H9 (cell line): ENCODE results near the gene USP3. TPM values are rescaled to one million over a fixed set of nuclear protein-coding genes. Genes with fewer than 3 reads are reported as not detected.

Source experiments
- DNase-seq: peaks from one replicate; pipeline ENCODE4 v3.0.0-alpha.2; 2017
- H2AFZ ChIP-seq: one replicate; pipeline ENCODE4 v1.6.1; 2013; ENCODE audit warnings: mild to moderate bottlenecking, low read length, control low read depth, moderate library complexity
- H2AK5ac ChIP-seq: 2 replicates; pipeline ENCODE4 v1.6.1; 2013; ENCODE audit warnings: low read length, control low read depth, mixed read lengths; ENCODE audit not compliant: insufficient read length
- H2BK120ac ChIP-seq: one replicate; pipeline ENCODE4 v1.6.1; 2013; ENCODE audit warnings: low read depth, mild to moderate bottlenecking, low read length, control low read depth, inconsistent platforms; ENCODE audit not compliant: poor library complexity, severe bottlenecking
- H2BK12ac ChIP-seq: 2 replicates; pipeline ENCODE4 v1.6.1; 2013; ENCODE audit warnings: low read length, control low read depth, mixed read lengths, low read depth; ENCODE audit not compliant: insufficient read length
- H2BK15ac ChIP-seq: 2 replicates; pipeline ENCODE4 v1.6.1; 2013; ENCODE audit warnings: low read depth, low read length, control low read depth
- H2BK20ac ChIP-seq: one replicate; pipeline ENCODE4 v1.6.1; 2013; ENCODE audit warnings: low read depth, mild to moderate bottlenecking, low read length, control low read depth, inconsistent platforms; ENCODE audit not compliant: poor library complexity, severe bottlenecking
- H2BK5ac ChIP-seq: 2 replicates; pipeline ENCODE4 v1.6.1; 2013; ENCODE audit warnings: low read length, control low read depth, mixed read lengths; ENCODE audit not compliant: insufficient read length
- H3K14ac ChIP-seq: 2 replicates; pipeline ENCODE4 v1.6.1; 2013; ENCODE audit warnings: low read length, control low read depth; ENCODE audit not compliant: insufficient read depth
- H3K18ac ChIP-seq: 2 replicates; pipeline ENCODE4 v1.6.1; 2013; ENCODE audit warnings: low read depth, mild to moderate bottlenecking, mixed read lengths, low read length, control low read depth; ENCODE audit not compliant: insufficient read length
- H3K23ac ChIP-seq: 2 replicates; pipeline ENCODE4 v1.6.1; 2013; ENCODE audit warnings: low read length, control low read depth, mixed read lengths, low read depth; ENCODE audit not compliant: insufficient read length
- H3K23me2 ChIP-seq: 2 replicates; pipeline ENCODE4 v1.6.1; 2013; ENCODE audit warnings: low read depth, mild to moderate bottlenecking, mixed read lengths, low read length, control low read depth; ENCODE audit not compliant: insufficient read length, poor library complexity, severe bottlenecking
- H3K27ac ChIP-seq: 2 replicates; pipeline ENCODE4 v1.5.1; 2013; ENCODE audit warnings: low read length, control low read depth, mixed read lengths, low read depth; ENCODE audit not compliant: insufficient read length
- H3K27me3 ChIP-seq: 2 replicates; pipeline ENCODE4 v1.6.1; 2013; ENCODE audit warnings: low read length, control low read depth, inconsistent platforms; ENCODE audit not compliant: insufficient read depth
- H3K4ac ChIP-seq: 2 replicates; pipeline ENCODE4 v1.6.1; 2013; ENCODE audit warnings: low read depth, mild to moderate bottlenecking, control low read depth, inconsistent platforms, low read length, moderate library complexity
- H3K4me1 ChIP-seq: 2 replicates; pipeline ENCODE4 v1.6.1; 2013; ENCODE audit warnings: low read length, control low read depth, inconsistent platforms; ENCODE audit not compliant: insufficient read depth
- H3K4me2 ChIP-seq: 2 replicates; pipeline ENCODE4 v1.6.1; 2013; ENCODE audit warnings: low read length, control low read depth, mixed read lengths; ENCODE audit not compliant: insufficient read length, insufficient read depth
- H3K56ac ChIP-seq: 2 replicates; pipeline ENCODE4 v1.6.1; 2013; ENCODE audit warnings: low read depth, mild to moderate bottlenecking, mixed read lengths, low read length, control low read depth; ENCODE audit not compliant: insufficient read length
- H3K79me1 ChIP-seq: 2 replicates; pipeline ENCODE4 v1.6.1; 2013; ENCODE audit warnings: low read depth, mild to moderate bottlenecking, moderate library complexity, low read length, control low read depth, inconsistent platforms; ENCODE audit not compliant: insufficient read depth, poor library complexity, severe bottlenecking
- H3K79me2 ChIP-seq: 2 replicates; pipeline ENCODE4 v1.6.1; 2013; ENCODE audit warnings: low read length, control low read depth, inconsistent platforms; ENCODE audit not compliant: insufficient read depth
- H3K9ac ChIP-seq: 2 replicates; pipeline ENCODE4 v1.6.1; 2013; ENCODE audit warnings: low read length, control low read depth, mixed read lengths; ENCODE audit not compliant: insufficient read length; ENCODE audit errors: extremely low read depth
- H3K9me3 ChIP-seq: one replicate; pipeline ENCODE4 v1.6.1; 2013; ENCODE audit warnings: low read depth, low read length, inconsistent platforms; ENCODE audit not compliant: control insufficient read depth
- H3T11ph ChIP-seq: one replicate; pipeline ENCODE4 v1.6.1; 2013; ENCODE audit warnings: mild to moderate bottlenecking, low read length, control low read depth, inconsistent platforms
- H4K20me1 ChIP-seq: one replicate; pipeline ENCODE4 v1.6.1; 2013; ENCODE audit not compliant: control insufficient read depth, insufficient read length, insufficient read depth
- H4K5ac ChIP-seq: 2 replicates; pipeline ENCODE4 v1.6.1; 2013; ENCODE audit warnings: low read depth, mild to moderate bottlenecking, mixed read lengths, low read length, control low read depth; ENCODE audit not compliant: insufficient read length
- H4K8ac ChIP-seq: replicated peaks from 2 replicates; pipeline ENCODE4 v1.6.1; 2013; ENCODE audit warnings: low read length, control low read depth, mixed read lengths, low read depth; ENCODE audit not compliant: insufficient read length
- H4K91ac ChIP-seq: 2 replicates; pipeline ENCODE4 v1.6.1; 2013; ENCODE audit warnings: low read depth, mild to moderate bottlenecking, moderate library complexity, mixed read lengths, low read length, control low read depth; ENCODE audit not compliant: insufficient read length
- H3K27ac Mint-ChIP-seq, 3 experiments: 2 replicates in 2 of 3; 3 replicates in 1 of 3; pipeline ENCODE4 v1.8.0; 2020 to 2021; ENCODE audit warnings: mixed read lengths in 3 of 3, mild to moderate bottlenecking in 1 of 3, moderate library complexity in 1 of 3
- H3K27me3 Mint-ChIP-seq: 2 replicates; pipeline ENCODE4 v1.8.0; 2021; ENCODE audit warnings: low read depth, mild to moderate bottlenecking, moderate library complexity, mixed read lengths
- H3K36me3 Mint-ChIP-seq, 3 experiments: 2 replicates in 2 of 3; 3 replicates in 1 of 3; pipeline ENCODE4 v1.8.0; 2020 to 2021; ENCODE audit warnings: low read depth in 3 of 3, mixed read lengths in 3 of 3; ENCODE audit not compliant: insufficient read depth in 1 of 3
- H3K4me1 Mint-ChIP-seq, 2 experiments: 2 replicates each; pipeline ENCODE4 v1.8.0; 2020; ENCODE audit warnings: mixed read lengths in 2 of 2
- H3K4me3 Mint-ChIP-seq, 2 experiments: 2 replicates in 1 of 2; 3 replicates in 1 of 2; pipeline ENCODE4 v1.8.0; 2020 to 2021; ENCODE audit warnings: mild to moderate bottlenecking in 2 of 2, mixed read lengths in 2 of 2, moderate library complexity in 1 of 2
- H3K9me3 Mint-ChIP-seq, 2 experiments: 2 replicates in 1 of 2; 3 replicates in 1 of 2; pipeline ENCODE4 v1.8.0; 2020; ENCODE audit warnings: mild to moderate bottlenecking in 2 of 2, mixed read lengths in 2 of 2, moderate library complexity in 1 of 2
- WGBS: extraction: QIAGEN DNeasy Blood & Tissue Kit; methylation state at CpG from one replicate; pipeline ENCODE4 v1.1.7; 2013; ENCODE audit warnings: missing lambda C conversion rate, low lambda C conversion rate, mixed read lengths; ENCODE audit not compliant: insufficient read length; ENCODE audit errors: extremely low coverage; 5-methylcytosine and 5-hydroxymethylcytosine counted together
- total RNA-seq: library from RNA; stranded (reverse); gene quantifications from 2 replicates; pipeline ENCODE4 v1.2.1, GENCODE V29; 2021
- TF ChIP-seq, protein P1 (sequence below): fragments of 200-600 bp; sonication (generic); conservative IDR thresholded peaks from 3 replicates; pipeline ENCODE4 v1.8.0; 2021; ENCODE audit warnings: antibody characterized with exemption, mild to moderate bottlenecking

The USP3 gene
- total RNA-seq, 1 experiment from 2014 or later, result 14.2 TPM

DNA sequence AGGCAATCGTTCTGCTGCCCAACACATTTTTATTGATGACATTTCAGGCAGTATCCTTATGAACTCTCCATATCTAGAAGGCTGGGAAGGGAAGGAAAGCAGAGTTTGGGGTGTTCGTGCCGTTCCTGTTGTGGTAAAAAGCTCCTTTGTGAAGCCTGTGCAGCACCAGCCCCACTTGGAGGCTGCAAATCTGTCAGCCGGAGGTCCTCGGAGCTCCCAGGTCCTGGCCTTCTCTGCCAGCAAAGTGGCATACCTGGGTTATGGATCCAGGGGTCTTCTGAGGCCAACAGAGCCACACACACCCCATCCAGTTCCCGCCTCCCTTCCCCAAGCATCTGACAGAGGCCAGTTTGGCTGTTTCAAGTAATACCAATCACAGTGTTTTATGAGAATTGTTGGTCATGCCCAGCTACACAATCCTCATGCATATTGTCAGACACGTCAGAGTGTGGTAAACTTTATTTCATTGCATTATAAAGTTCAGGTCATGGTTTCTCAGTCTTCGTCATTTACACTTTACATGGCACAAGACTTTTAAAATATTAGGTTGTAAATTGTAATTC, 15.9 kb upstream of the USP3 start:
- no peak for DNase-seq
- Histone ChIP-seq H3K18ac (no peak overlapping the region), H2BK15ac (no peak overlapping the region), H3K79me2 (no peaks in the 10 kb centered on the region), H3K9ac (no peak overlapping the region), H3K23me2 (no peaks in the 10 kb centered on the region), H4K20me1 (no peaks in the 10 kb centered on the region), H3K4ac (no peak overlapping the region), H3K56ac (no peak overlapping the region), H3K79me1 (no peaks in the 10 kb centered on the region), H3T11ph (no peak overlapping the region), H2AK5ac (no peak overlapping the region), H3K4me2 (no peak overlapping the region), H2BK5ac (no peak overlapping the region), H4K5ac (no peak overlapping the region), H3K23ac (no peak overlapping the region), H4K91ac (no peak overlapping the region), H3K9me3 (no peaks in the 10 kb centered on the region), H2BK120ac (no peak overlapping the region), H3K14ac (no peak overlapping the region), H2BK20ac (no peak overlapping the region), H2BK12ac (no peak overlapping the region), H3K27ac (no peak overlapping the region), H3K4me1 (peaks cover under 1% of the 10 kb centered on the region; the same call in 1 of the 2 replicates), H4K8ac (no peak overlapping the region), H3K27me3 (no peaks in the 10 kb centered on the region; the same call in 1 of the 2 replicates), H2AFZ (no peak overlapping the region)
- peaks cover 30 to 41% of the 10 kb centered on the region in 2 experiments for H3K4me1 Mint-ChIP-seq
- H3K36me3 Mint-ChIP-seq, result no peaks in the 10 kb centered on the region
- no peaks in the 10 kb centered on the region; a peak in 2 of 5 replicates for H3K9me3 Mint-ChIP-seq
- TF ChIP-seq, protein P1, sequence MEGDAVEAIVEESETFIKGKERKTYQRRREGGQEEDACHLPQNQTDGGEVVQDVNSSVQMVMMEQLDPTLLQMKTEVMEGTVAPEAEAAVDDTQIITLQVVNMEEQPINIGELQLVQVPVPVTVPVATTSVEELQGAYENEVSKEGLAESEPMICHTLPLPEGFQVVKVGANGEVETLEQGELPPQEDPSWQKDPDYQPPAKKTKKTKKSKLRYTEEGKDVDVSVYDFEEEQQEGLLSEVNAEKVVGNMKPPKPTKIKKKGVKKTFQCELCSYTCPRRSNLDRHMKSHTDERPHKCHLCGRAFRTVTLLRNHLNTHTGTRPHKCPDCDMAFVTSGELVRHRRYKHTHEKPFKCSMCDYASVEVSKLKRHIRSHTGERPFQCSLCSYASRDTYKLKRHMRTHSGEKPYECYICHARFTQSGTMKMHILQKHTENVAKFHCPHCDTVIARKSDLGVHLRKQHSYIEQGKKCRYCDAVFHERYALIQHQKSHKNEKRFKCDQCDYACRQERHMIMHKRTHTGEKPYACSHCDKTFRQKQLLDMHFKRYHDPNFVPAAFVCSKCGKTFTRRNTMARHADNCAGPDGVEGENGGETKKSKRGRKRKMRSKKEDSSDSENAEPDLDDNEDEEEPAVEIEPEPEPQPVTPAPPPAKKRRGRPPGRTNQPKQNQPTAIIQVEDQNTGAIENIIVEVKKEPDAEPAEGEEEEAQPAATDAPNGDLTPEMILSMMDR, result no peak
- H3K4me3 Mint-ChIP-seq, result no peak overlapping the region
- peaks cover 54% of the 10 kb centered on the region for H3K27me3 Mint-ChIP-seq
- no CpG with 5 or more reads among the region's 8 CpGs for WGBS
- no peak overlapping the region for H3K27ac Mint-ChIP-seq
